T-helper 2 cell treated with Interferon-gamma antibody and Interleukin-4, amounts not matched to agents 100 ng/mL and 5 ng/mL, for 36 hours (primary cell): ENCODE measurements around the gene UBXN1. TPM values are rescaled to one million over a fixed set of nuclear protein-coding genes. Genes with fewer than 3 reads are reported as not detected.
"Not testable (repeated sequence)": the region's sequence is repeated elsewhere in the genome, so short reads cannot be mapped to it uniquely, and the experiment has no call there.

Experiments
- intact Hi-C: fragments of 100-400 bp; cut with micrococcal nuclease; formaldehyde crosslinking; loops from one replicate; pipeline ENCODE4 v1.15.1; 2023
- total RNA-seq: library from RNA; stranded (reverse); gene quantifications from 2 replicates; pipeline ENCODE4 v1.2.3, GENCODE V29; 2022

UBXN1 gene
- total RNA-seq, 1 donor from 2014 or later, result 113 TPM

DNA sequence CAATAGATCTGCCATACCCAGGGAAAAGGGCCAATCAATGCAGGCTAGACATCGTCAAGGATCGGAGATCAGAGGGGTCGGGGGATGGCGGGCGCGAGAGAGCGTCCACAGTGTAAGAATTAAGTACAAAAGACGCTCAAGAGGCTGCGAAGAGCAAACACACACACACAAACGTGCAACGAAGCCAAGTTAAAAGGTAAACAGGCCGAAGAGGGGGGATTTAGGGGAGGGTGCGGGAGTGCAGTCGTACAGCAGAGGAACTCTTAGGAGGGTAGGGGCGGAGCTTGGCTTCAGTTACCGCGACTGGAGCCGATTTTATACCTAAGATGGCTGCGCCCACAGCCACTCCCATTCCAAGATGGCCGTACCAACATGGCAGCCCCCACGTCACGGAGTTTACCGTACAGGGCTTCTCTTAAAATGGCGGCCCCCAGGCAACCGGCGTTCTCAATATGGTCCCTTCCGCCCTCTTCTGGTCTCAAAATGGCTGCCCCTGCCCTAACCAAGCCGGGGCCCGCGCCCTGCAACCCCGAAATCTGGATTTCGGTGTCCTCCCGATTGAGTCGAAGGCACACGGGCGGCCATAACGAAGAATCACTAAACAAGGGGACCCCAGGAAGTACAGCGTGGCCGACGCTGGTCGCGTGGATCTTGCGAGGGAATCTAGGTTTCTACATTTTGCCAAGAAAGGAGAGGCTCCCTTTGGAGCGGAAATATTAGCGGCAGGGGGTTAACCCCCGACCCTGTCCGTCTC, 30.6 kb upstream of the UBXN1 start:
- intact Hi-C loops, result loop anchor here (1.0 to 5.0 kb wide), 8 partner anchors 18 to 172 kb away; partner anchors contain the start of genes GANAB, HNRNPUL2, LBHD1 and STX5

GRCh38 chr11:62708793-62709192, 29.9 kb upstream of the UBXN1 start:
- intact Hi-C loops, result loop anchor here (1.0 to 5.0 kb wide), 8 partner anchors 19 to 173 kb away; partner anchors contain the start of genes GANAB, HNRNPUL2, LBHD1 and STX5

DNA sequence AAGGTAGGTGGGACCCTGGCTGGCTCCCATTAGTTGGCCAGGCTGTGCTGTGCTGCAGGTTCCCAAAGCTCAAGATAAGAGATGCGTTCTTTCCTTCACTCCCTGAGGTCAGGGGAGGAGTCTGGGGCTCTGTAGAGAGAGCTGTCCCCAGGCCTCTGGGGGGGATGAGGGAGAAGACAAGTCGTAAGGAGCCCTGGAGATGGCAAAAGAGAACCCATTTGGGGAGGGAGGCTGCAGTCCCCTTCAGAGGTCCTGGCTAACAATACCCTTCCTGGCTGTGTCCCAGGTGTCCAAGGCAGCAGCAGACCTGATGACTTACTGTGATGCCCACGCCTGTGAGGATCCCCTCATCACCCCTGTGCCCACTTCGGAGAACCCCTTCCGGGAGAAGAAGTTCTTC, 29.5 kb upstream of the UBXN1 start:
- intact Hi-C loops, result loop anchor here (2.0 to 5.0 kb wide), 4 partner anchors 36 to 124 kb away; partner anchors contain the start of genes GANAB, LBHD1, STX5 and TEX54

- intact Hi-C loops, result loop anchor here (5.0 kb wide), 3 partner anchors 35 to 125 kb away; partner anchors contain the start of genes LBHD1, STX5, TEX54 and TUT1
Observed at GRCh38 chr11:62707277-62707861, 28.5 kb upstream of the UBXN1 start, which contains the start of the genes BSCL2 and GNG3. Gene BSCL2 (minus strand): TSS chr11:62707424. CDS start chr11:62707195, 229 bp downstream. Gene GNG3 (plus strand): TSS chr11:62707676. CDS start chr11:62708296, 620 bp downstream.

DNA sequence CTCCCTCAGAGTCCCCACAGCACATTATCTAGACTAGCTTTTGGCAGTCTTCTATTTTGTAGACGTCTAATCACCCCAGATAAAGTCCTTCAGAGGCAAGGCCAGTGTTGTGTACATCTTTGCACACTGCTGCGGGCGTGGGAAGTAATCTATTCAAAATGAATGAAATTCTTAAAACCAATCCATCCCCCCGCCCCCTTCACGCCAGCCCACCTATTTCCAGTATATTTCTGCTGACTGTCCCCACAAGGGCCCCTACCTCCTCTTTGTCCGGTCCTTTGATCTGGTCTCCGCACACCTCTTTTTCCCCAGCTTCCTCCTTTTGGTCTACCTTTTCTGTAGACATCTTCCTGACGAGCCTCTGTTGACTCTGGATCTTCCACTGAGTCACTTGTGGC, 28.0 kb upstream of the UBXN1 start:
- intact Hi-C loops, result loop anchor here (5.0 kb wide), 3 partner anchors 35 to 125 kb away; partner anchors contain the start of genes LBHD1, STX5, TEX54 and TUT1

GRCh38 chr11:62705880-62706849, 27.3 kb upstream of the UBXN1 start:
- intact Hi-C loops, result loop anchor here (5.0 kb wide), 3 partner anchors 34 to 126 kb away; partner anchors contain the start of genes LBHD1, STX5, TEX54 and TUT1

DNA sequence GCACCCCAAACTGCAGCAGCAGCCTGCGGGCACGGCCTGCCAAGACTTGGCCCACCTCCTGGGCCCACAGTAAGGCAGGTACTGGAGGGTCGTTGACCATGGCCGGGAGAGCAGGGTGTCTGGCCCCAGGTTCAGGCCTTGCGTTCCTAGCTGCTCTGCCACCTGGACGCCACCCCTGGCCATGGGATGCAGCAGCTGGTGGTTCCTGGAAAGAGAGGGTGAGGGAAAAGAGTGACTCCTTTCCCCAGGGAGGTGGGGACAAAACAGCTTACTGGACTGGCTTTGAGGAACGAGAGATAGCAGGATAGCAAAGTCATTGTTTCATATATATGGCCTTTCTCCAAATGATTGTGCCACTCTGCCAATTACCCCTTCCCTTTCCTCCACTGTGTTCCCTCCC, 26.5 kb upstream of the UBXN1 start:
- intact Hi-C loops, result loop anchor here (5.0 kb wide), 3 partner anchors 33 to 127 kb away; partner anchors contain the start of genes LBHD1, STX5, TEX54 and TUT1

DNA sequence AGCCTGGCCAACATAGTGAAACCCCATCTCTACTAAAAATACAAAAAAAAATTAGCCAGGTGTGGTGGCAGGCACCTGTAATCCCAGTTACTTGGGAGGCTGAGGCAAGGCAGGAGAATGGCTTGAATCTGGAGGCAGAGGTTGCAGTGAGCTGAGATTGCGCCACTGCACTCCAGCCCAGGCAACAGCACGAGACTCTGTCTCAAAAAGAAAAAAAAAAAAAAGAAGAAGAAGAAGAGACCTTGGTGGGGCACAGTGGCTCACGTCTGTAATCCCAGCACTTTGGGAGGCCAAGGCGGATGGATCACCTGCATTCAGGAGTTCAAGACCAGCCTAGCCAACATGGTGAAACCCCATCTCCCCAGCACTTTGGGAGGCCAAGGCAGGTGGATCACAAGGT, 25.0 kb upstream of the UBXN1 start:
- intact Hi-C loops, result not testable (repeated sequence)

- intact Hi-C loops, result no loop called here
Observed at GRCh38 chr11:62702246-62702645, 23.4 kb upstream of the UBXN1 start.

DNA sequence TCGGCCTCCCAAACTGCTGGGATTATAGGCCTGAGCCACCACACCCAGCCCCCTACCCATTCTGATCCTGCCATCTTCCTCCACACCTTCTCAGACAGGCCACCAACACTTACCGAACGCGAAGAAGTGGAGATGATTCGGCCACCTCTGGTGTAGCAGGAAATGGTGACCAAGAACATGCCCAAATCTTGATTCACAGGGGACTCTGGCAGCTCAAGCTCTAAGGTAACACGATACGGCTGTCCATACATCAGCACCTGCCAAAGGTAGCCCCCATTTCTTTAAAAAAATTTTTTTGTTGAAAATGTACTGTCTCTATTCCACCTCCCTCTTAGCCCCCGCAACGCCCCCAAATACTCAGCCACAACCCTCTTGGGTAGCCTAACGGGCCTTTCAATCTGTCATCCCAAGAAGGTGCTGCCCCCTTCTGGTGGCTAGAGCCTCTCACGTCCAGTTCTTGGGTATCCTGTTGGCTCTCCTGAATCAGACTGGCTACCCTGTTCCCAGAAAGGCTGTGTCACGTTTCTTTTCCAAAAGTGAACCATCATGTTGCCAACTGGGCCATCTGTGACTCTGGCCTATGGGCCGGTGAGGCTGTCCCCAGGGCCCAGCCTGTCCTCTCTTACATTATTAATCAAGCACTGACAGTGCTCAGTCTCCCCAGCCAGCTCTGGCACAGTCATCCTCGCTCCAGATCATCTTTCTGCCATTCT, 15.7 kb upstream of the UBXN1 start:
- intact Hi-C loops, result loop anchor here (1.0 to 2.0 kb wide), 3 partner anchors 13 to 314 kb away; no protein-coding TSS in a partner anchor

- intact Hi-C loops, result loop anchor here (1.0 to 2.0 kb wide), 3 partner anchors 12 to 313 kb away; no protein-coding TSS in a partner anchor
Observed at GRCh38 chr11:62693624-62694023, 14.8 kb upstream of the UBXN1 start.

DNA sequence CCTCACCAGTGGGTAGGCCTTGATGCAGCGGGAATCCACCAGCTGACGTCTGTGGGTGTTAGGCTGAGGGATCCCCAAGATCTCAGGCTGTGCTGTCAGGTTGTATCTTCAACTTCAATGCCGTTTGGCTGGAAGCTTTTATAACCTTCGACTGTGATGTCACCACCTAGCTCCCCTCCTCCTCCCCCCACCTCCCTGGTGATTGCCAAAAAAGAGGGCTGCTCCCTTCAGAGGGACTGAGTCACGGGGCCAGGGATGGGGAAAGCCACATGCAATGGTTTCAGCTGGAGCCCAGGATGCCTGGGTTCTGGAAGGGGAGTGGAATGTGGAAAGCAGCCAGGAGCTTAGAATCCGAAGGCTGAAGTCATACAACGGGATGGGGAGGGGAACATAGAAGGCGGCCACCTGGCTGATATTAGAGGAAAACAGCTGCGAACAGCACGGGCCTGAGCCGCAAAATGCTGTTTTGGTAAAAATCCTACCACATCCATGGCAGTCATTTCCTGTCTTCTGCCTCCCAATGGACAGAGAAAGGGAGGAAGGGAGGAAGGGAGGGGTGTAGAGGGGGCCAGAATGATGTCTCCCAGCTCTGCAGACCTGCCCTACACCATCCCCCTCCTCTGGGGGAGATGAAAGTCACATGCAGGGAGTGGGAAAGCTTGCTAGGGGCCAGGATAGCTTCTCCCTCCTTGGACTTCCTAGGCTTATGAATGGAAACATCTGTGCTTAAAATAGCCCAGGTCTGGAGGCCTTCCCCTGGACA, 10.7 kb upstream of the UBXN1 start, which contains the start of gene LRRN4CL:
LRRN4CL (minus strand) TSS at position 110 of the 763 bp plus-strand sequence. CDS start 1,022 bp downstream, outside the sequence.
- intact Hi-C loops, result no loop called here

DNA sequence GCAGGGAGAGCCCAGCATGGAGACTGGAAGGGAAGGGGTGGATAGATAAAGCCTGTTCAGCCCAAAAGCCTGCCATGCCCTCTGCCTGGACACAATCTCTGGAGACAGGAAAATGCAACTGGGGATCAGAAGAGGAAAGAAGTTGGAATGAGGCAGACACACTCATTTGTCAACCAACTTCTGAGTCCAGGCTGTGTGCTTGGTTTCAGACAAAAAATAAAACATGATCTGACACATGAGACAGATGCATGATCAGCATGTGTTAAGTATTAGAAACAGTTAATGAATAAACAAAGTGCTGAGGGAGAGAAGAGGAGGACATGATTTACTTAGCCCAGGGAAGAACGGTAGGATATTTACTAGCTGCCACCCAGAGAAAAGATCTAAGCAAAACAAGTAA, 9.6 kb upstream of the UBXN1 start:
- intact Hi-C loops, result no loop called here

DNA sequence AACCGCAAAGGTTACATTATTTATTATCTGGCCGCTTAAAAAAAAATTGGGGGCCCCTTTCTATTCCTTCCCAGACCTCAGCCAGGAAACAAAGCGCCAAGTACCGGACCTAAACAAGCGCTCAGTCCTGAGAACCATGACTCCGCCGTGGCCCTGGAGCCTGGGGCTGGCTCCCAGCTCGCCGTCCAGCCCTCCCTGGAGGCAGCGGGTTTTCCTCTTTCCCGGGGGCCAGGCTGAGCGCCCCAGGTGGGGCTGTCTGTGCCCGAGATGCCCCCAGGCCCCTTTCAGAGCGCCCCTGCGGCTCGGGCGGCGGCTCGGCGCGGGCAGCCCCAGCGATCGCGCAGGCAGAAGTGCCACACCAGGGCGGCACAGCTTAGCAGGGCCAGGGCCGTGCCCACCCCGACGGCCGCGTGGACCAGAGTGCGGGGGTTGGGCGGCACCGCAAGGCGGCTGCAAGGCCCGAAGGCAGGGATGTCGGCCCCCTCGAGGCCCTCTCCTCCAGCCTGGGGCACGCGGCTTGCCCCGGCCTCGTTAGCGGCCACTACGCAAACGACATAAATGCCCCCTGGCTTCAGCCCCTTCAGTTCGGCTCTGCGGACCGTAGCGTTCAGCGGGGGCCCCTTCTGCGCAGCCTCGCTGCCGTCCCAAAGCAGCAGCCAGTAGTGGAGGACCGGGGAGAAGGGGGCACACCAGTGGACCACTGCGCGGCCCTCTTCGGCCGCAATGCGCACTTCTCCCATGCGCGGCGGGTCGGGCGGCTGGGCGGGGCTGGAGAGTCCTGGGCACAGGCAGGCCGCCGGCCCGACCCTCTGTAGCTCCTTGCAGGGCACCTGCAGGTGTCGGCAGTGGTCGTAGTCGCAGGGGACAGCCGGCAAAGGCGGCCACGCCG, 8.9 kb upstream of the UBXN1 start:
- intact Hi-C loops, result no loop called here

DNA sequence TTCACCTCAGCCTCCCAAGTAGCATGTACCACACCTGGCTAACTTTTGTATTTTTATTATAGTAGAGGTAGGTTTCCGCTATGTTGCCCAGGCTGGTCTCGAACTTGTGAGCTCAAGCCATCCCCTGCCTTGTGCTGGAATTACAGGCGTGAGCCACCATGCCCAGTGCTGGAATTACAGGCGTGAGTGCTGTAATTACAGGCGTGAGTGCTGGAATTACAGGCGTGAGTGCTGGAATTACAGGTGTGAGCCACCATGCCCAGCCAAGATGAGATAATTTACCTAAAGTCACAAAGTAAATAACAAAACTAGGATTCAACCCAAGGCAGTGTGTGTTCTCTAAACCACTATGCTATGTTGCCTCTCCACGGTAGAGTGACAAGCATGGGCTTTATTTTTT, 3.6 kb upstream of the UBXN1 start:
- intact Hi-C loops, result no loop called here

DNA sequence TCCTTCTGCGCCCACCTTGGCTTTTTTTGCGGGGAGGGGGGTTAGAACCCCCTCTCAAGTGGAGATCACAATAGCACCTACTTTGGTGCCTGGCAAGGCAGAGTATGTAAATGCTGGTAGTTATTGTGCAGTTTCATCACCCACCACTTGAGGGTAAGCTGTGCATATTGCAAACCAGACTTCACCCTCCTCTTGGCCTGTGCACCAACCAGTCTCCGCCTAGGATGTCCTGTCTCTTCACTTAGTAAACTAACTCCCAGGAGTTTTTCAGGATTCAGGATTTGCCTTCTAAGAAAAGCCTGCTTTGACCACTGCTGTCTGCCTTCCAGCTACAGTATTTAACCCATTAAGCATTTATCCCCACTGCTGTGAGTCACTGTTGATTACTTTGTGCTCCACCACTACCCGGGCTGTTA, 2.0 kb upstream of the UBXN1 start:
- intact Hi-C loops, result loop anchor here (1.0 kb wide), 1 partner anchor 13 kb away; no protein-coding TSS in a partner anchor

GRCh38 chr11:62678433-62678769, 472 bp downstream of the UBXN1 start:
- intact Hi-C loops, result loop anchor here (2.0 to 10.0 kb wide), 3 partner anchors 14 to 254 kb away; partner anchors contain the start of genes C11orf98, CSKMT and INTS5

- intact Hi-C loops, result loop anchor here (2.0 to 10.0 kb wide), 3 partner anchors 13 to 253 kb away; partner anchors contain the start of genes C11orf98, CSKMT and INTS5
Observed at GRCh38 chr11:62677714-62678113, 1.2 kb downstream of the UBXN1 start.
